HepG2 (cell line): ENCODE results near the gene CCDC18. TPM values are rescaled to one million over a fixed set of nuclear protein-coding genes. Genes with fewer than 3 reads are reported as not detected.

ENCODE experiments used
- CBFB ChIP-seq: sonication (generic); formaldehyde crosslinking; IDR thresholded peaks from 2 replicates; pipeline ENCODE4 v1.4.0; 2020; ENCODE audit warnings: missing genetic modification reagents
- CERS6 ChIP-seq: sonication (generic); formaldehyde crosslinking; IDR thresholded peaks from 2 replicates; pipeline ENCODE4 v1.5.0; 2020; ENCODE audit warnings: missing genetic modification reagents
- DRAP1 ChIP-seq: IDR thresholded peaks from 2 replicates; pipeline ENCODE4 v1.6.1; 2016; ENCODE audit warnings: missing genetic modification reagents, missing compliant biosample characterization
- GRHL1 ChIP-seq: sonication (generic); formaldehyde crosslinking; conservative IDR thresholded peaks from 2 replicates; pipeline ENCODE4 v1.8.0; 2022; ENCODE audit warnings: missing genetic modification reagents
- JUNB ChIP-seq: sonication (generic); formaldehyde crosslinking; IDR thresholded peaks from 2 replicates; pipeline ENCODE4 v1.8.0; 2022; ENCODE audit warnings: missing genetic modification reagents, mild to moderate bottlenecking, borderline replicate concordance
- MIER3 ChIP-seq: IDR thresholded peaks from 2 replicates; pipeline ENCODE4 v1.6.1; 2016; ENCODE audit warnings: missing compliant biosample characterization, borderline replicate concordance
- MXD3 ChIP-seq: IDR thresholded peaks from 2 replicates; pipeline ENCODE4 v1.6.1; 2016; ENCODE audit warnings: mild to moderate bottlenecking, missing biosample characterization, missing genetic modification reagents
- NPAS2 ChIP-seq: sonication (generic); formaldehyde crosslinking; IDR thresholded peaks from 2 replicates; pipeline ENCODE4 v1.8.0; 2022; ENCODE audit warnings: mild to moderate bottlenecking, missing genetic modification reagents, borderline replicate concordance
- PHF21A ChIP-seq: sonication (generic); formaldehyde crosslinking; IDR thresholded peaks from 2 replicates; pipeline ENCODE4 v1.5.0; 2020; ENCODE audit warnings: mild to moderate bottlenecking, missing genetic modification reagents
- PHF5A ChIP-seq: IDR thresholded peaks from one replicate; pipeline ENCODE4 v1.6.1; 2018; ENCODE audit warnings: low read depth, missing genetic modification reagents; ENCODE audit not compliant: unreplicated experiment
- POLR2AphosphoS2 ChIP-seq: IDR thresholded peaks from 2 replicates; pipeline ENCODE4 v1.6.1; 2011; ENCODE audit warnings: low read depth, low read length, improper control_type of control experiment
- RARA ChIP-seq: IDR thresholded peaks from 2 replicates; pipeline ENCODE4 v1.6.1; 2016; ENCODE audit warnings: missing genetic modification reagents, missing compliant biosample characterization
- RELA ChIP-seq: sonication (generic); formaldehyde crosslinking; IDR thresholded peaks from 2 replicates; pipeline ENCODE4 v1.4.0; 2020; ENCODE audit warnings: missing genetic modification reagents
- RFX1 ChIP-seq: fragments of 450-650 bp; IDR thresholded peaks from 2 replicates; pipeline ENCODE4 v1.6.1; 2017
- RXRB ChIP-seq: IDR thresholded peaks from 2 replicates; pipeline ENCODE4 v1.6.1; 2016; ENCODE audit warnings: borderline replicate concordance, missing genetic modification reagents, missing compliant biosample characterization
- SIX4 ChIP-seq: sonication (generic); formaldehyde crosslinking; IDR thresholded peaks from 2 replicates; pipeline ENCODE4 v1.4.0; 2020; ENCODE audit warnings: missing genetic modification reagents
- SMAD9 ChIP-seq: sonication (generic); formaldehyde crosslinking; IDR thresholded peaks from 2 replicates; pipeline ENCODE4 v1.5.1; 2020; ENCODE audit warnings: mild to moderate bottlenecking, missing genetic modification reagents
- SOX5 ChIP-seq: IDR thresholded peaks from 2 replicates; pipeline ENCODE4 v1.6.1; 2016; ENCODE audit warnings: borderline replicate concordance
- TERF1 ChIP-seq: sonication (generic); formaldehyde crosslinking; IDR thresholded peaks from 2 replicates; pipeline ENCODE4 v1.8.0; 2022; ENCODE audit warnings: mild to moderate bottlenecking, missing genetic modification reagents, moderate library complexity
- ZNF121 ChIP-seq: sonication (generic); formaldehyde crosslinking; IDR thresholded peaks from 2 replicates; pipeline ENCODE4 v1.5.0; 2020; ENCODE audit warnings: mild to moderate bottlenecking, missing genetic modification reagents
- ZNF260 ChIP-seq: sonication (generic); formaldehyde crosslinking; IDR thresholded peaks from 2 replicates; pipeline ENCODE4 v1.4.0; 2020; ENCODE audit warnings: missing genetic modification reagents, low read depth, mild to moderate bottlenecking, borderline replicate concordance
- ZNF274 ChIP-seq: sonication (generic); formaldehyde crosslinking; IDR thresholded peaks from 2 replicates; pipeline ENCODE4 v1.5.1; 2020; ENCODE audit warnings: mild to moderate bottlenecking, missing genetic modification reagents
- ZNF432 ChIP-seq: sonication (generic); formaldehyde crosslinking; IDR thresholded peaks from 2 replicates; pipeline ENCODE4 v1.5.0; 2020; ENCODE audit warnings: missing genetic modification reagents, mild to moderate bottlenecking, borderline replicate concordance
- ZNF441 ChIP-seq: sonication (generic); formaldehyde crosslinking; IDR thresholded peaks from 2 replicates; pipeline ENCODE4 v1.7.0; 2021; ENCODE audit warnings: missing genetic modification reagents, borderline replicate concordance
- ZNF460 ChIP-seq: sonication (generic); formaldehyde crosslinking; IDR thresholded peaks from 2 replicates; pipeline ENCODE4 v1.5.1; 2020; ENCODE audit warnings: missing genetic modification reagents, mild to moderate bottlenecking, borderline replicate concordance
- ZNF598 ChIP-seq: sonication (generic); formaldehyde crosslinking; IDR thresholded peaks from 2 replicates; pipeline ENCODE4 v1.5.1; 2020; ENCODE audit warnings: mild to moderate bottlenecking, missing genetic modification reagents, borderline replicate concordance
- ZNF766 ChIP-seq: sonication (generic); formaldehyde crosslinking; IDR thresholded peaks from 2 replicates; pipeline ENCODE4 v1.5.0; 2020; ENCODE audit warnings: missing genetic modification reagents, borderline replicate concordance
- polyA plus RNA-seq, 8 experiments: library from polyadenylated mRNA; depleted of rRNA in 3 of 8; stranded (reverse) in 7 of 8; unstranded in 1 of 8; fragments of >200 nt; fragmentation: Illumina TruSeq in 4 of 8; extraction: Trizol in 4 of 8; gene quantifications; 2 replicates each; pipeline versions ENCODE4 v1.2.1 to v1.2.3, GENCODE V29; 2011 to 2016; ENCODE audit warnings: low read depth in 4 of 8, missing spikeins in 1 of 8, mixed read lengths in 1 of 8; ENCODE audit not compliant: insufficient read depth in 1 of 8
- total RNA-seq, 5 experiments: library from RNA; depleted of rRNA; stranded (reverse); fragments of >200 nt; fragmentation: Illumina TruSeq; extraction: Trizol; gene quantifications; 2 replicates each; pipeline ENCODE4 v1.2.3, GENCODE V29; 2016; ENCODE audit warnings: low read depth in 1 of 5

Gene CCDC18
- total and polyA plus RNA-seq, 2 of the 13 experiments (the other 11 are each of a cell fraction or from before 2014, with no cell fraction given): 1.9 to 18.4 TPM

GRCh38 chr1:93179886-93180722 is 420 bp upstream of the CCDC18 start, which contains the start of gene TMED5 (continued):
- no peak for TF ChIP-seq CERS6 (CRISPR knock-in tag)
- TF ChIP-seq MXD3 (CRISPR knock-in tag): peak; percentile 89
- TF ChIP-seq ZNF274 (CRISPR knock-in tag): peak; percentile 73; the same call in 1 of the 2 replicates
- TF ChIP-seq POLR2AphosphoS2: no peak
- TF ChIP-seq PHF5A (CRISPR knock-in tag): no peak
- TF ChIP-seq ZNF598 (CRISPR knock-in tag): no peak
- no peak for TF ChIP-seq SIX4
- no peak for TF ChIP-seq TERF1 (CRISPR knock-in tag)
- TF ChIP-seq ZNF121 (CRISPR knock-in tag): peak; percentile 30
- TF ChIP-seq RARA (CRISPR knock-in tag): no peak; the same call in 1 of the 2 replicates
- TF ChIP-seq CBFB (CRISPR knock-in tag): no peak; the same call in none of the 2 replicates
- TF ChIP-seq RXRB (CRISPR knock-in tag): peak; percentile 4; the same call in 1 of the 2 replicates
- peak; percentile 57; the same call in 1 of the 2 replicates for TF ChIP-seq DRAP1 (CRISPR knock-in tag)
- peak; percentile 56; the same call in 1 of the 2 replicates for TF ChIP-seq PHF21A (CRISPR knock-in tag)
- no peak for TF ChIP-seq ZNF260 (CRISPR knock-in tag)
- TF ChIP-seq ZNF432 (CRISPR knock-in tag): no peak
- TF ChIP-seq ZNF441 (CRISPR knock-in tag): peak; percentile 61
- TF ChIP-seq NPAS2: no peak
- peak; percentile 39 for TF ChIP-seq MIER3 (CRISPR knock-in tag)
- TF ChIP-seq RELA: no peak
- peak; percentile 34; the same call in 1 of the 2 replicates for TF ChIP-seq ZNF766
- TF ChIP-seq GRHL1 (CRISPR knock-in tag): no peak
- peak; percentile 76 for TF ChIP-seq RFX1
- no peak for TF ChIP-seq JUNB (CRISPR knock-in tag)
- TF ChIP-seq SOX5 (CRISPR knock-in tag): no peak
- peak; percentile 54; the same call in 1 of the 2 replicates for TF ChIP-seq SMAD9 (CRISPR knock-in tag)
- no peak for TF ChIP-seq ZNF460
